GM12878 (cell line): Measurements from ENCODE around the gene DAPK2. TPM values are rescaled to one million over a fixed set of nuclear protein-coding genes. Genes with fewer than 3 reads are reported as not detected.

Experiments used
- ATAC-seq: fragments of 200-7000 bp; cut with Tn5 transposase; 3 replicates; pipeline ENCODE4 v1.9.1; 2020; ENCODE audit warnings: mild to moderate bottlenecking, moderate library complexity
- BruUV-seq: library from RNA; stranded (reverse); fragments of 400-500 nt; replicated peaks from 2 replicates; lab custom pipeline; 2021; lab: Mats Ljungman, UMichigan
- CTCF ChIA-PET: fragments of 300-600 bp; sonication (Branson Sonifier 250); formaldehyde crosslinking; extraction: SDS; loops from one replicate; lab custom pipeline; 2021; ENCODE audit warnings: inconsistent platforms; lab: Yijun Ruan, JAX
- POLR2A ChIA-PET: fragments of 350-600 bp; formaldehyde crosslinking; extraction: SDS; loops from one replicate; lab custom pipeline; 2021; ENCODE audit warnings: inconsistent platforms; lab: Charles Lee
- RAD21 ChIA-PET: fragments of 300-600 bp; sonication (Branson Sonifier 250); formaldehyde crosslinking; loops from one replicate; lab custom pipeline; 2023; ENCODE audit warnings: antibody characterized with exemption; ENCODE audit not compliant: unreplicated experiment; lab: Charles Lee
- SMC1A ChIA-PET: fragments of 300-600 bp; sonication (Branson Sonifier 250); formaldehyde crosslinking; loops from one replicate; lab custom pipeline; 2023; ENCODE audit not compliant: unreplicated experiment, uncharacterized antibody; lab: Charles Lee
- DNase-seq: peaks from one replicate; pipeline ENCODE4 v3.0.0-alpha.2; 2011; ENCODE audit warnings: low read depth, low spot score
- FAIRE-seq: peaks from 3 replicates; lab custom pipeline; 2011; peaks lifted over from hg19 to GRCh38; lab: Jason Lieb, UNC
- H2AFZ ChIP-seq: 2 replicates; pipeline ENCODE4 v1.6.0; 2011; ENCODE audit warnings: low read depth, low read length, control low read depth; ENCODE audit not compliant: control insufficient read depth
- H3K27ac ChIP-seq: 2 replicates; pipeline ENCODE4 v1.5.1; 2011; ENCODE audit warnings: control low read depth; ENCODE audit not compliant: control insufficient read depth, insufficient read depth
- H3K27me3 ChIP-seq, 2 experiments: replicated peaks in 1 of 2; 2 replicates each; pipeline versions ENCODE4 v1.6.0 to v1.6.1; 2011; ENCODE audit warnings: low read length in 1 of 2; ENCODE audit not compliant: control insufficient read depth in 2 of 2, insufficient read depth in 2 of 2
- H3K36me3 ChIP-seq, 2 experiments: 2 replicates each; pipeline ENCODE4 v1.5.1; 2011; ENCODE audit warnings: low read length in 1 of 2; ENCODE audit not compliant: control insufficient read depth in 2 of 2, insufficient read depth in 2 of 2
- H3K4me1 ChIP-seq: 2 replicates; pipeline ENCODE4 v1.6.1; 2011; ENCODE audit warnings: mild to moderate bottlenecking, low read length, moderate library complexity, mixed read lengths; ENCODE audit not compliant: control insufficient read depth, insufficient read depth
- H3K4me2 ChIP-seq: 2 replicates; pipeline ENCODE4 v1.6.0; 2011; ENCODE audit warnings: control low read depth; ENCODE audit not compliant: control insufficient read depth, insufficient read depth
- H3K4me3 ChIP-seq: fragments of 200-600 bp; sonication (generic); 2 replicates; pipeline ENCODE4 v1.5.1; 2016
- H3K79me2 ChIP-seq: 2 replicates; pipeline ENCODE4 v1.6.0; 2011; ENCODE audit warnings: low read length; ENCODE audit not compliant: control insufficient read depth, insufficient read depth
- H3K9ac ChIP-seq: 2 replicates; pipeline ENCODE4 v1.8.0; 2011; ENCODE audit warnings: low read length, control low read depth, mixed read lengths; ENCODE audit not compliant: control insufficient read depth, insufficient read depth
- H3K9me3 ChIP-seq: replicated peaks from 3 replicates; pipeline ENCODE4 v1.5.1; 2011; ENCODE audit warnings: mild to moderate bottlenecking, low read length; ENCODE audit not compliant: control insufficient read depth, insufficient read depth
- H4K20me1 ChIP-seq: 2 replicates; pipeline ENCODE4 v1.6.0; 2011; ENCODE audit not compliant: control insufficient read depth, insufficient read depth
- BCL11A ChIP-seq: IDR thresholded peaks from 2 replicates; pipeline ENCODE4 v1.6.1; 2011; ENCODE audit warnings: low read depth, low read length
- BCLAF1 ChIP-seq: fragments of 450-650 bp; IDR thresholded peaks from 2 replicates; pipeline ENCODE4 v1.6.1; 2017; ENCODE audit warnings: antibody characterized with exemption, mild to moderate bottlenecking, moderate library complexity
- CHD1 ChIP-seq: IDR thresholded peaks from 2 replicates; pipeline ENCODE4 v1.6.1; 2012; ENCODE audit warnings: low read depth, low read length, improper control_type of control experiment
- HCFC1 ChIP-seq: fragments of 150-350 bp; IDR thresholded peaks from 2 replicates; pipeline ENCODE4 v1.6.1; 2014; ENCODE audit warnings: low read length
- IKZF2 ChIP-seq, 2 experiments: fragments of 450-650 bp; IDR thresholded peaks; 2 replicates each; pipeline ENCODE4 v1.6.1; 2017; ENCODE audit warnings: mild to moderate bottlenecking in 2 of 2, moderate library complexity in 2 of 2
- KDM1A ChIP-seq: fragments of 200-600 bp; sonication (generic); IDR thresholded peaks from 2 replicates; pipeline ENCODE4 v1.6.1; 2016; ENCODE audit warnings: borderline replicate concordance
- NFYB ChIP-seq: IDR thresholded peaks from 2 replicates; pipeline ENCODE4 v1.6.1; 2011; ENCODE audit warnings: low read depth, mild to moderate bottlenecking, low read length, improper control_type of control experiment, moderate library complexity; ENCODE audit not compliant: insufficient read depth
- PAX8 ChIP-seq: fragments of 450-650 bp; IDR thresholded peaks from 2 replicates; pipeline ENCODE4 v1.6.1; 2017; ENCODE audit warnings: mild to moderate bottlenecking, moderate library complexity
- TCF7 ChIP-seq: IDR thresholded peaks from 2 replicates; pipeline ENCODE4 v1.6.1; 2014; ENCODE audit warnings: antibody characterized with exemption, borderline replicate concordance
- YBX1 ChIP-seq: fragments of 450-650 bp; IDR thresholded peaks from 2 replicates; pipeline ENCODE4 v1.6.1; 2016; ENCODE audit warnings: antibody characterized with exemption
- ZNF24 ChIP-seq: fragments of 450-650 bp; IDR thresholded peaks from 2 replicates; pipeline ENCODE4 v1.6.1; 2017; ENCODE audit warnings: antibody characterized with exemption, mild to moderate bottlenecking
- ZNF687 ChIP-seq: fragments of 450-650 bp; IDR thresholded peaks from 2 replicates; pipeline ENCODE4 v1.6.1; 2017; ENCODE audit warnings: mild to moderate bottlenecking, moderate library complexity
- WGBS: methylation state at CpG from one replicate; pipeline ENCODE4 v1.1.6; 2016; ENCODE audit warnings: low lambda C conversion rate; ENCODE audit not compliant: insufficient replicate concordance, insufficient coverage; ENCODE audit errors: missing lambda C conversion rate; 5-methylcytosine and 5-hydroxymethylcytosine counted together
- in situ Hi-C: fragments of 300-500 bp; cut with MboI; formaldehyde crosslinking; loops from 9 replicates; pipeline ENCODE4 v1.14.3; 2018; ENCODE audit warnings: mixed read lengths
- intact Hi-C: fragments of 100-400 bp; cut with micrococcal nuclease; formaldehyde crosslinking; loops from one replicate; pipeline ENCODE4 v1.14.2; 2022; ENCODE audit not compliant: unreplicated experiment
- polyA plus RNA-seq, 11 experiments: library from polyadenylated mRNA; depleted of rRNA in 4 of 11; unstranded in 6 of 11; stranded (reverse) in 5 of 11; fragments of >200 nt; fragmentation: Nextera tagmentation in 4 of 11; fragmentation: Illumina TruSeq in 1 of 11; extraction: Ambion mirVana in 4 of 11; extraction: Trizol in 1 of 11; gene quantifications; 1 replicate in 1 of 11; 2 replicates in 10 of 11; pipeline versions ENCODE4 v1.2.1 to v1.2.3, GENCODE V29; 2011 to 2016; ENCODE audit warnings: inconsistent platforms in 2 of 11, missing spikeins in 2 of 11, low read depth in 1 of 11
- total RNA-seq, 4 experiments: library from RNA; depleted of rRNA in 3 of 4; stranded (reverse); fragments of >200 nt in 3 of 4; fragmentation: Illumina TruSeq in 1 of 4; extraction: Trizol in 1 of 4; gene quantifications; 2 replicates each; pipeline versions ENCODE4 v1.2.1 to v1.2.3, GENCODE V29; 2013 to 2021
- TF ChIP-seq, protein P1 (sequence below): fragments of 450-650 bp; IDR thresholded peaks from 2 replicates; pipeline ENCODE4 v1.6.1; 2017; ENCODE audit warnings: low read depth, mild to moderate bottlenecking, moderate library complexity

The DAPK2 gene
- total and polyA plus RNA-seq, 10 of the 15 experiments (the other 5 are each of a cell fraction or from before 2014, with no cell fraction given) = 0.69 to 8.4 (median 4.1) TPM

DNA sequence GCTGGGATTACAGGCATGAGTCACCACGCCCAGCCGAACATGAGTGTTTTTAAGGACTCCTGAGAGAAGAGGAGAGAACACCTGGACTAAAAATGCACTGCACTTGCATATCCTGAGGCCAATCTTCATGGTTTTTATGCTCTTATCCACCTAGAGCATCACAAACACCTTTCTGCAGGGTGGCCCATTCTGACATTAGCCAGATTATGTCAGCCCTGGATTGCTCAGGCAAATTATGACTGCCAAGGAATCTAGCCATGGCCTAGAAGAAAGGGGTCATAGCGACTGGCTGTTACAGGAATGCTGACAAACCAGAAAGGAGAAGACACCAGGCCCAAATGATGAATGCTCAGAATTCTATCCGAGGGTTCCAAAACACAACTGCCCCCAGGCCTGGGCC, 171.7 kb downstream of the DAPK2 start:
- Histone ChIP-seq H3K79me2 (no peaks in the 10 kb centered on the region), H3K4me3 (no peak overlapping the region), H3K4me2 (no peak overlapping the region), H3K36me3 (no peaks in the 10 kb centered on the region), H3K27me3 (no peaks in the 10 kb centered on the region), H3K9me3 (no peaks in the 10 kb centered on the region; the same call in 2 of the 3 replicates), H4K20me1 (no peaks in the 10 kb centered on the region), H3K4me1 (peaks cover 36% of the 10 kb centered on the region), H3K27ac (no peak overlapping the region), H3K9ac (no peak overlapping the region), H2AFZ (no peak overlapping the region)
- DNase-seq = no peak
- in situ Hi-C loops (no loop called here), intact Hi-C loops (no loop called here)
- no peak for FAIRE-seq
- ChIA-PET CTCF (interaction anchor here (1.6 to 1.7 kb wide), 2 partner anchors 16 to 122 kb away, joined by 4 to 7 read pairs; no protein-coding TSS in a partner anchor), POLR2A (interaction anchor here (0.7 kb wide), 1 partner anchor 1107 kb away, joined by 4 read pairs; no protein-coding TSS in a partner anchor), RAD21 (no interaction called here), SMC1A (interaction anchor here (1.3 kb wide), 1 partner anchor 122 kb away, joined by 5 read pairs; no protein-coding TSS in a partner anchor)
- ATAC-seq = no peak
- WGBS = 80% methylated on average over 4 of the region's 4 CpGs
- BruUV-seq = no TSS peak
- no peak for TF ChIP-seq ZNF24
- TF ChIP-seq NFYB = no peak
- no peak for TF ChIP-seq BCL11A
- no peak for TF ChIP-seq PAX8
- TF ChIP-seq KDM1A = no peak
- no peak for TF ChIP-seq CHD1
- TF ChIP-seq TCF7 = no peak
- TF ChIP-seq, protein P1, sequence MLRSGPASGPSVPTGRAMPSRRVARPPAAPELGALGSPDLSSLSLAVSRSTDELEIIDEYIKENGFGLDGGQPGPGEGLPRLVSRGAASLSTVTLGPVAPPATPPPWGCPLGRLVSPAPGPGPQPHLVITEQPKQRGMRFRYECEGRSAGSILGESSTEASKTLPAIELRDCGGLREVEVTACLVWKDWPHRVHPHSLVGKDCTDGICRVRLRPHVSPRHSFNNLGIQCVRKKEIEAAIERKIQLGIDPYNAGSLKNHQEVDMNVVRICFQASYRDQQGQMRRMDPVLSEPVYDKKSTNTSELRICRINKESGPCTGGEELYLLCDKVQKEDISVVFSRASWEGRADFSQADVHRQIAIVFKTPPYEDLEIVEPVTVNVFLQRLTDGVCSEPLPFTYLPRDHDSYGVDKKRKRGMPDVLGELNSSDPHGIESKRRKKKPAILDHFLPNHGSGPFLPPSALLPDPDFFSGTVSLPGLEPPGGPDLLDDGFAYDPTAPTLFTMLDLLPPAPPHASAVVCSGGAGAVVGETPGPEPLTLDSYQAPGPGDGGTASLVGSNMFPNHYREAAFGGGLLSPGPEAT = no peak
- no peak for TF ChIP-seq IKZF2 (IDR thresholded peaks at IDR 0.05)
- no peak for TF ChIP-seq YBX1
- TF ChIP-seq BCLAF1 = no peak
- no peak for TF ChIP-seq HCFC1
- no peak for TF ChIP-seq ZNF687
